GM18867 (cell line): ENCODE results near the gene DUSP14.

Experiments
- ATAC-seq: cut with Tn5 transposase; IDR thresholded peaks from one replicate; pipeline ENCODE4 v1.9.1; 2021; ENCODE audit warnings: mild to moderate bottlenecking, moderate library complexity; ENCODE audit not compliant: unreplicated experiment

DUSP14 gene

DNA sequence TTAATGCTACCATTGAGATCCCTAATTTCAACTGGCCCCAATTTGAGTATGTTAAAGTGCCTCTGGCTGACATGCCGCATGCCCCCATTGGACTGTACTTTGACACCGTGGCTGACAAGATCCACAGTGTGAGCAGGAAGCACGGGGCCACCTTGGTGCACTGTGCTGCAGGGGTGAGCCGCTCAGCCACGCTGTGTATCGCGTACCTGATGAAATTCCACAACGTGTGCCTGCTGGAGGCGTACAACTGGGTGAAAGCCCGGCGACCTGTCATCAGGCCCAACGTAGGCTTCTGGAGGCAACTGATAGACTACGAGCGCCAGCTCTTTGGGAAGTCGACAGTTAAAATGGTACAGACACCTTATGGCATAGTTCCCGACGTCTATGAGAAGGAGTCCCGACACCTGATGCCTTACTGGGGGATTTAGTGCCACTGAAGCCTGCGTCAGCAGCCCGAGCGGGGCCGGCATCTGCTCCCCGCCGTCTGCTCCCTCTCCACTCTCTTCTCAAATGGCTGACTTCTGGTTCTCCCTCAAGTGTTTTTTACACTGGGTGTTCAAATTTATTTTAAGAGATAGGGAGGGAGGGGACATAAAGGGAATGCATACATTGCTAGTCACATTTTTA is 22.9 kb downstream of the DUSP14 start:
- ATAC-seq, result no peak

DNA sequence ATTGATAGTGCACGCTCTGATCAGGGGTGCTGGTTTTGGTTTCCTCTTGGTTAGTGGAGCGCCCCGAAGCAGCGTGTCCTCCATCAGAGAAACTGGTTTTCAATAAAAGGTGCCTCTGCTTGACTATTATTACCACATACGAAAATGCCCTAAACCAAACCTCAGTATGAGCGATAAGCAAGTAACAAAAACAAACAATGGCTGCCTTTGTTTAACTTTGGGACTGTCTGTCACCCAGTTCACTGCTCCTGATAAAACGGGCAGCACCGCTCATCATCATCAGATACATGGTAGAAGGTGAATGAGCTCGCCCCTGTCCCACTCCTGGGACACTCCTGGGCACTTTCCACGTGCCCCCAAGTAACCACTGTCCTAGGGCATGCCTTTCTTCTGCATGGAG is 24.0 kb downstream of the DUSP14 start:
- ATAC-seq, result no peak

DNA sequence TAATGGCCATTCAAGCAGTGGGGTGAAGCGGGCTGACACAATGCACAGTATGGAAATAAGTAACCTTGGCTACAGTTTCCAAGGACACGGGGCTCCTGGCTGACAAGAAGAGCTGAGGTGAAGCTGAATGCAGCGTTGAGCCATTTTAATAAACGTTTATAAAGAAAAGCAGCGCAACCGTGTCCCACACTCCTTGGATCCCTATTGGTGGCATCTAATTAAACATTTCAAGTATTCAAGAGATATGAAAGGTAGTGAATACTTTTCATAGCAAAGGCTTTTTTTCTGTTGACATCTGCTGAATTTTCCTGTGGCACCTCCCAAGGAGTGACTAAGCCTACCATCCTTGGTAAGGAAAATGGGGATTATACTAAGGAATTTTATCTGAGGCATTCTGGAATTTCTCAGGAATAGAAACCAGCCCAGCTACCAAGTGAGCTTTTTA is 26.5 kb downstream of the DUSP14 start:
- ATAC-seq, result no peak

GRCh38 chr17:37517881-37518280 is 28.2 kb downstream of the DUSP14 start:
- no peak for ATAC-seq

DNA sequence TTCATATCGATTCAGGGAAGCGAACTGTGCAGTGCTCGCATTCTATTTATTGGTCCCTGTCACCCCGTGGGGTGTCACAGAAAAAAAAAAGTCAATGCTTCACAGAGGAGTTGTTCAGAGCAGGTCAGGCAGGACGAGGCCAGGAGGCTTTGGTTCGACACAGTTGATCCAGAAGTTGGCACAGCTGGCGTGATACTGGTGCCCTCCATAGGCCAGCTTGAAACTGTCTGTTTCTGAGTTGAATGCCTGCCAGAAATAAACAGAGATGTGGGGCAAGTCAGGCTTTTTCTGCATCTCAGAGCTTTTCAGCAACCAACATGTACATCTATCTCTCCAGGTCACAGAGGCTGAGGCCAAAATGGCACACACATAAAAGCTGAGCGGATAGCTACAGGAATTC is 29.1 kb downstream of the DUSP14 start:
- no peak for ATAC-seq

GRCh38 chr17:37519251-37519985 is 29.7 kb downstream of the DUSP14 start:
- no peak for ATAC-seq

- ATAC-seq, result no peak
Measured at GRCh38 chr17:37520174-37520573, 30.5 kb downstream of the DUSP14 start.

DNA sequence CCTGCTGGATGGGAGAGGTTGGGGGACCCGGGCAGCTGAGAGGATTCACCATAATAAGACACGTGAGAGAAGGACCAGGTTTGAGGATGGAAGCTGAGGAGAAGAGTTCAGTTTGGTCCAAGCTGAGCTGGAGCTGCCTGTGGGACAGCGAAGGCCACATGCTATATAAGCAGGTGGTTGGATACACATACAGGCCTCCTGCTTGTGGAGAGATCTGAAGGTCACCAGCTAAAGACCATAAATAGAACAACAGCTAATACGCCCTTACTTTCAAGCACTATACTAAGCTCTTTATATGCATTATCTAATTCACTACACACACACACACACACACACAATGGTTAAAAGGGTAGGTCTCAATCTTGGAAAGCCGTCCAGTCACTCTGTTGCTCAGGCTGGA is 32.1 kb downstream of the DUSP14 start:
- ATAC-seq, result no peak

GRCh38 chr17:37523715-37524219 is 34.1 kb downstream of the DUSP14 start:
- ATAC-seq, result no peak

GRCh38 chr17:37527249-37527851 is 37.7 kb downstream of the DUSP14 start:
- no peak for ATAC-seq

- ATAC-seq, result no peak
Measured at GRCh38 chr17:37530420-37530819, 40.7 kb downstream of the DUSP14 start.

DNA sequence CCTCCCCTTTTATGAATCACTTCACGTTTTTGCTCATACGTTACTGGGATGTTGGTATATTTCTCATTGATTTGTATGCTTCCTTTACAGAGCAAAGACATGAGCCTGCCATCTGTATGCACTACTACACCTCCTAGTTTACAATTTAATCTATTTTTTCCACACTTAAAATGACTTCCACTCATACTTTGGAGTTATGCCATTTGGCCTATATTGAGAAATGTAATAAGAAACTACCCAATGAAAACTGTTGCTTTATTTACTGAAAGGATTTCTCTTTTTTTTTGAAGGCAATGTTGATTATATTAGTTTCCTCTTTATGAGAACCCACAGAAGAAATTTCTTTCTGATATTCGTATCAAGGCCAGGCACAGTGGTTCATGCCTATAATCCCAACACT is 43.1 kb downstream of the DUSP14 start:
- no peak for ATAC-seq

DNA sequence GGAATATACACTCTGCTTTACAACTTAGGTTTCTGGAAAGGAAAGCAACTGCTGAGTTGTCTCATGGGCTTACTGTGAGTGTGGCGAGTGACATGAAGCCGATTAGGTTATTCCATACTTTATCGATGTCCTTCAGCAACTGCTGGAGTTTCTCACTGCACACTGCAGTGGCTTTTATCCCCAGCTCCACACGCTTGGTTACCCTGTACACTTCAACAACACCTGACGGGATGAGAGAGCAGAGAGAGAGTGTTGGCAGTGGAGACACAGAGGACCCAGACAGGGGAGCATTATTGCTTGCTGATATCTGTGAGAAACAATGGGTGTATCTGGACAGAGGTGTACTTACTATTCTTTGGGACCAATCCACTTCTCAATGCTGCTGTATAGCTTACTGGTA is 46.2 kb downstream of the DUSP14 start:
- ATAC-seq, result no peak

GRCh38 chr17:37538981-37539659 is 49.4 kb downstream of the DUSP14 start:
- ATAC-seq, result no peak

- no peak for ATAC-seq
Measured at GRCh38 chr17:37541880-37542660, 52.4 kb downstream of the DUSP14 start.

DNA sequence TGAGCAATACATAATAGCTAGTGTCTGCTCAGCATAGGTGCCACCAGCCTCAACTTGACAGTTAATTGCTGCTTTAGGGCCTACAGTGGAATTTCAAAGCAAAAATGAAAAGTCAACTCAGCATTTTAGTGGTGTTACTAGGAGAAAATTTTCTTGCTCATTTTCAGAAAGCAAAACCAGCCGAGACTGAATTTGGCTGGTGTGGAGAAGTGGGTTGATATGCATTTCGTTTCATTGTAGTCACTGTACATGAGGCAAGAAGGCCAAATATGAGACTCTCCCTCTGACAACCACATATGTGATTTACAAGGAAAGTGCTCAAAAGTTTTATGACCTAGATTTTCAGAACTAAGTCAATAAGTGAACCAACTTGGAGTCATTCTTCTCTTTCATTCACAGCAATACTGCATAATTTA is 54.0 kb downstream of the DUSP14 start:
- ATAC-seq, result no peak

- no peak for ATAC-seq
Measured at GRCh38 chr17:37545486-37545885, 55.8 kb downstream of the DUSP14 start.

GRCh38 chr17:37546302-37546701 is 56.6 kb downstream of the DUSP14 start:
- ATAC-seq, result no peak

DNA sequence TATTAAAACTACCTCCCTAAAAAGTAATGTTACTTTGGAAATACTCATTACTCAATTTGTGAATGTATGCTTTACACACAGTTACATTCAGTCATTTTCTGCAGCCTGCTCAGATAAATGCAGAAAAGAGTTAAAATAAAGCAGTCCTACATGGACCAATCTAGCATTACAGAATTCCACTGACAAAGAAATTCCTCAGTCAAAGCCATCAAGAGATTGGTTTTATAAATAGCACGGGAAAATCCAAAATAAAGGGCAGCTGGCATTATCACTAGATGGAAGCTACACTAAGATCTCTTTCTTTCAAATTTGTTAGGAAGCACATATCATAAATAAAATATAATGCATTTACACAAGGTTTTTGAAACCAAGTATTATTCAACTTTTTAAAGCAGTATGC is 58.3 kb downstream of the DUSP14 start:
- ATAC-seq, result no peak

DNA sequence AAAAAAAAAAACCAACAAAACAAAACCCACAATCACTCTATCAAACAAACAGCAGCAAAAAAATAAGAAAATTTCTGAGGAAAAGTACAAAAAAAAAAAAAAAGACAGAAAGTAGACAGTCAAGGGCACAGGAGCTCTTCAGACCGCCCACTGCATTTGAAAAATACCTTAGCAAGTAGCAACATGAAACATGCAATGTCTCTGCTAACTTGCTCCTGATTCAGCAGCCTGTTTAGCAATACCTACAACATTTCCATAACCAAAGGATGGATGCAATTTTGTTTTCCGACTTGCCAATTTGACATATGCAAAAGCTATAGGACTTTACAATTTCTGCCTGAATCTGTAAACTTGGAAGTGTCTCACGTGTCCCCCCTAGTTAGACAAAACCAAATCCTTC is 62.1 kb downstream of the DUSP14 start:
- ATAC-seq, result no peak
